HCEC 1CT (cell line): ENCODE data around the gene SERP2.

Experiments used
- DNase-seq: peaks from one replicate; pipeline ENCODE4 v3.0.0-alpha.2; 2017

SERP2 gene

DNA sequence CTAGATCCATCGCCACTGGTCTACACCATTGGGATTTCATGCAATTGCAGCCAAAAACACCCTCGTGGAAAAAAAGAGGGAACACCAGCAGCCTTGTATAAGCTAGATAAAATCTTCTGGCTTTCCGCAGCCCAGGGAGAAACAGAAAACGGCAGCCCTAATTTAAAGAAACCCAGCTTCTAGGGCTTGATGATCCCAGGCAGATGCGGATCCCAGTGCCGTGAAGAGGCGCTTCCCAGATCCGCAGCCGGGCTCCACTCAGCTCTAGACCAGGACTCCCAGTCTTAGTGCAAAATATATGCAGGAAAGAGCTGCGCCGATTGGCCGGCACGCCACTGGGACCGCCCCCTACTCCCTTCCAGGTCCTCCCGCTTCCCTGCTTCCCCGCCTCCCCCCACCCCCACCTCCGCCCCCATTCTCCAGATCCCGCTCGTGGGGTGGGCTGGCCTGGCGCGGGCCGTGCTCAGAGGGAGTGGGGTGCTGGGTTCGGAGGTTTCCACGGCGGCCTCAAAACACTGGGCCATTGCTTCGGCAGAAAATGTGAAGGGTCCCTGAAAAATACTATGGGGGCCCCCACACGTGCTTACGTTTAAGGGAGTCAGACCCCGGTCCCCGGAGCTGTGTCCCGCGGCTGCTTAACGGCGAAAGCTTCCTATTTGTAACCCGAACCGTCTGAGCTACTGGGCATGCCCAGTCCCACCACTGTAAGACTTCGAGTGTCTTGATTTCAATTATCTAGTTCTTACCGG is 63.1 kb downstream of the SERP2 start:
- peak; percentile 96 for DNase-seq

DNA sequence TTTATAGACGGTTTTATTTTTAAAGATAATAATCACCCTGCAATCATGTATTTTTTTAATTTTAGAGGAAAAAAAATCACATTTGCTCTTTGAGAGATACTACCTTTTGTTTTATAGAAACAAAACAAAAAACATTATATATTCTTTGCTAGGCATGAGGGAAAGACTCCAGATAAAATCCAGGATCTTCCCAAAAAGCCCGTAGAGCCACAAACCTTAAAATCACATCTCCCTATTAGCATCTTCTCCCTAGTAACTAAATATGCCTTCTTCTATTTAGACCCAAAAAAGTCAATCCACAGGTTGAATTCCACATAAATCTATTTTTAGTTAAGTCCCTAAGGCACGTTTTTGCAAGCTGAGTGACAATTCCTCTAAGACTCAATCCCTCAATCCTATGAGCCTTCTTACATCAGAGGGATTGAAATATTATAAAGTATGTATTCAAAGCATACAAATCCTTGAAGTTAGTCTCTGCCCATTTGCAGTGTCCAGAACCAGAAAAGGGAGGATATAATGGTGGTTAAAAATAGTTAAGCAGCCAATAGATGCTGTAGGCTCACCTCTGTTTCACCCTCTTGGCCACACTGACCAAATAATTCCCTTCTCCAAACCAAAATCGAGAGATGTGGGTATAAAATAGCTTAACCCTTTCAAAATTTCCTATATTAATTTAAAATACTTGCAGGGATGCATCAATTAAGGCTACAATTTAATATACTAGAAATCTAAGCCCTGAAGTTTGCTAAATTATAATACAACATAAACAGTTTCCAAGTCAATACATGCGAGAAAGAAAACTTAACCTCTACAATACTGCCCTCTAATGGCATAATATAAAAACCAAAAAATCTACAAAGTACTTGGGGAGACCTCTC is 64.0 kb downstream of the SERP2 start:
- peak; percentile 44 for DNase-seq

DNA sequence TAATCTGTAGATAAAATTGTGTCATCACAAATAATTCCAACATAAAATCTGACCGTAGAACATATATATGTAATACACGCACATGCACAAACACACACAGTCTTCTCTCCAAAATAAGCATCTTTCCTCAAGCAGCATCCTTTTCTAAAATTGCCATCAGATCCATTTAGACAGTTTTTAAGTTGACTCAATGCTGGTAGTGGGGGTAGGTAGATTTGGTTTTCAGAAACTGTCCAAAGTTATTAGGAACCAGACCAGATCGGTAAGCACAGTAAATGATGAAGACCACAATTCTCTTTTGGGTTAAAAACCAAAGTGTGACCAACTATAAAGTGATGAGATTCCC is 64.6 kb downstream of the SERP2 start:
- no peak for DNase-seq

DNA sequence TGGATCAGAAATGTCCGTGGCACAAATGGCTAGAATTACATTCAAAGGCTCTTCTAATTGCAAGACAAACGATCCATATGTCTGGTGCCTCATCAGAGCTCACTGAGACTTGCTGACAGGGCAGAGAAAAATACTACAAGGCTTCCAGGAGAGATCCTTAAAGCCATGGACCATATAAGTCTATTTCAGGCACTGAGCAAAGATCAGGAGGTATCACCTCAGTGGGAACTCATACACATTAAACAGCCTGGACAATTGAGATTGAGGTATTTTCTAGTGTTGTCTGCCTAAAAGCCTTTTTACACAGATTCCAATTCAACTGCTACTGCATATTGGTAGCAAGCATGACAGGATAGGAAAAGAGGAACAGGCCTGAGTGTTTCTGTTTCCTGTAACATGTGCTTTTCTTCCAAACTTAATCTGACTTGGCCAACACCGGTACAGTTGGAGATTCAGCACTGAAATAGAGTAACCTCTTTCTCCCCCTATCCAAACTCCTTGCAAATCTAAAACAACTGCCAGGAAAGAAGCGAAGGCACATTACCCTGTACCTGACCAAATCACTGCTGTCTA is 65.9 kb downstream of the SERP2 start:
- DNase-seq, result no peak

DNA sequence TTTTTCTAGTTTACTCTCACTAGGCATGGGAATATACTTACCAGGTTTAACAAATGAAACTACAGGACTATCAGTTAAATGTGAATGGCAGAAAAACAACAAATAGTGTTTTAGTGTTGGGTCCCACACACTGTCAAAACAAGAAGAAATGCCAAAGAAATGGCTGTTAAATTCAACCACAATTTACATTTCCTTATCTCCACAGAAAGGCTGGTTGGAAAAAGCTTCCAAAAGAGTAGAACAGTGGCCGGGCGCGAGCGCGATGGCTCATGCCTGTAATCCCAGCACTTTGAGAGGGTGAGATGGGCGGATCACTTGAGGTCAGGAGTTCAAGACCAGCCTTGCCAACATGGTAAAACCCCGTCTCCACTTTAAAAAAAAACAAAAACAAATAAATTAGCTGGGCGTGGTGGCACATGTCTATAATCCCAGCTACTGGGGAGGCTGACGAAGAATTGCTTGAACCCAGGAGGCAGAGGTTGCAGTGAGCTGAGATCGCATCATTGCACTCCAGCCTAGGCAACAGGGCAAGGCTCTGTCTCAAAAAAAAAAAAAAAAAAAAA is 66.5 kb downstream of the SERP2 start:
- no peak for DNase-seq
